Natural killer cell treated with Interleukin-12 subunit alpha and Interleukin-12 subunit beta and Interleukin-15 and Interleukin-18, amount 100 ng/mL, for 72 hours (primary cell): Measurements from ENCODE around the gene DSP. TPM values are rescaled to one million over a fixed set of nuclear protein-coding genes. Genes with fewer than 3 reads are reported as not detected.

ENCODE experiments used
- total RNA-seq, 2 donors: library from RNA; stranded (reverse); gene quantifications; one replicate each; pipeline ENCODE4 v1.2.3, GENCODE V29; 2022

The DSP gene
- total RNA-seq, 2 donors from 2014 or later, result not detected

Other genes starting within 250 kb of the DSP start
- gene SSR1, start 228.5 kb upstream of the DSP start, total RNA-seq, result 100 to 1,000 TPM; 154 to 194 TPM
- under 1 TPM; 0.42 to 0.76 TPM for gene CAGE1, start 151.9 kb upstream of the DSP start, total RNA-seq
- 10 to 100 TPM; 39.1 to 49.2 TPM for gene RIOK1, start 151.9 kb upstream of the DSP start, total RNA-seq
- 10 to 100 TPM; 14.1 to 16.8 TPM for gene SNRNP48, start 48.5 kb downstream of the DSP start, total RNA-seq
- gene BMP6, start 184.4 kb downstream of the DSP start, total RNA-seq, result not detected